ENCODE data around the gene FLYWCH2. TPM values are rescaled to one million over a fixed set of nuclear protein-coding genes. Genes with fewer than 3 reads are reported as not detected.
"Not testable (repeated sequence)": the region's sequence is repeated elsewhere in the genome, so short reads cannot be mapped to it uniquely, and the experiment has no call there.

Gene FLYWCH2
- total and polyA plus RNA-seq, 12 donors: 18.1 to 65.7 (median 22.3) TPM

GRCh38 chr16:2928796-2929195, 45.8 kb downstream of the FLYWCH2 start:
- TF ChIP-seq CTCF (IDR thresholded peaks at IDR 0.05): no peak
- Histone ChIP-seq H3K9me3 (no peaks in the 10 kb centered on the region), H3K27me3 (no peaks in the 10 kb centered on the region), H3K4me3 (no peak overlapping the region), H3K36me3 (peaks cover 0 to 59% (median 22%) of the 10 kb centered on the region in 9 donors), H3K27ac (no peak overlapping the region), H3K4me1 (peaks cover 0 to 11% (median 9%) of the 10 kb centered on the region in 9 donors)
- WGBS, 2 donors: 89% methylated on average over 11 of the region's 11 CpGs
- DNase-seq: no peak
- intact Hi-C loops (cut with DNase I): loop anchor here in 3 of 10 donors (5.0 to 10.0 kb wide), 3 partner anchors 54 to 94 kb away; partner anchors contain the start of genes PKMYT1 (in 1 of the 3) and ZG16B (in 1 of the 3)
- ATAC-seq: no peak

- no peak overlapping the region for H3K27ac ChIP-seq
- no peaks in the 10 kb centered on the region for H3K9me3 ChIP-seq
- ATAC-seq (no peak), DNase-seq (no peak)
- intact Hi-C loops (cut with DNase I): loop anchor here in 3 of 10 donors (5.0 to 10.0 kb wide), 3 partner anchors 53 to 95 kb away; partner anchors contain the start of genes PKMYT1 (in 1 of the 3) and ZG16B (in 1 of the 3)
- H3K4me3 ChIP-seq: no peak overlapping the region
- H3K27me3 ChIP-seq: no peaks in the 10 kb centered on the region
- WGBS, 2 donors: 91 to 92% methylated on average over 14 of the region's 14 CpGs
- peaks cover 0 to 63% (median 25%) of the 10 kb centered on the region in 9 donors for H3K36me3 ChIP-seq
- no peak for TF ChIP-seq CTCF (IDR thresholded peaks at IDR 0.05)
- H3K4me1 ChIP-seq: peaks cover 0 to 11% (median 9%) of the 10 kb centered on the region in 9 donors
Observed at GRCh38 chr16:2929693-2930092, 46.7 kb downstream of the FLYWCH2 start.

GRCh38 chr16:2930236-2930635, 47.2 kb downstream of the FLYWCH2 start:
- peaks cover 0 to 65% (median 30%) of the 10 kb centered on the region in 9 donors for H3K36me3 ChIP-seq
- no peaks in the 10 kb centered on the region for H3K9me3 ChIP-seq
- H3K27ac ChIP-seq: no peak overlapping the region
- no peak overlapping the region for H3K4me3 ChIP-seq
- intact Hi-C loops (cut with DNase I): no loop called here
- H3K4me1 ChIP-seq: peaks cover 0 to 11% (median 9%) of the 10 kb centered on the region in 9 donors
- TF ChIP-seq CTCF (IDR thresholded peaks at IDR 0.05): no peak
- DNase-seq (no peak), ATAC-seq (no peak)
- 95 to 97% methylated on average over 15 of the region's 15 CpGs for WGBS, 2 donors
- H3K27me3 ChIP-seq: no peaks in the 10 kb centered on the region

GRCh38 chr16:2931231-2931914, 48.4 kb downstream of the FLYWCH2 start:
- intact Hi-C loops (cut with DNase I); H3K9me3 ChIP-seq; ATAC-seq; H3K27me3 ChIP-seq; H3K4me3 ChIP-seq; DNase-seq; H3K27ac ChIP-seq: not testable (repeated sequence)
- Histone ChIP-seq H3K36me3 (peaks cover 0 to 77% (median 34%) of the 10 kb centered on the region in 9 donors), H3K4me1 (peaks cover 0 to 10% (median 9%) of the 10 kb centered on the region in 9 donors)
- WGBS, 2 donors: 93 to 95% methylated on average over 13 of the region's 13 CpGs

GRCh38 chr16:2933136-2933535, 50.1 kb downstream of the FLYWCH2 start:
- WGBS, 2 donors: 92 to 95% methylated on average over 30 of the region's 30 CpGs
- peak in 1 of 8 donors; percentile 15 for ATAC-seq
- DNase-seq: no peak
- H3K4me3 ChIP-seq: no peak overlapping the region
- no peaks in the 10 kb centered on the region for H3K9me3 ChIP-seq
- no peaks in the 10 kb centered on the region for H3K27me3 ChIP-seq
- intact Hi-C loops (cut with DNase I): no loop called here
- H3K36me3 ChIP-seq: peaks cover 0 to 94% (median 48%) of the 10 kb centered on the region in 9 donors
- H3K4me1 ChIP-seq: no peaks in the 10 kb centered on the region
- no peak overlapping the region for H3K27ac ChIP-seq
- TF ChIP-seq CTCF (IDR thresholded peaks at IDR 0.05): no peak
